Hematopoietic multipotent progenitor cell treated with erythropoietin and hydrocortisone succinate and interleukin-3 and kit ligand, for 15 days (in vitro differentiated cells): ENCODE measurements around the gene ROR1.

Experiments
- DNase-seq: peaks from one replicate; pipeline ENCODE4 v3.0.0-alpha.2; 2015; ENCODE audit warnings: low spot score

Gene ROR1

DNA sequence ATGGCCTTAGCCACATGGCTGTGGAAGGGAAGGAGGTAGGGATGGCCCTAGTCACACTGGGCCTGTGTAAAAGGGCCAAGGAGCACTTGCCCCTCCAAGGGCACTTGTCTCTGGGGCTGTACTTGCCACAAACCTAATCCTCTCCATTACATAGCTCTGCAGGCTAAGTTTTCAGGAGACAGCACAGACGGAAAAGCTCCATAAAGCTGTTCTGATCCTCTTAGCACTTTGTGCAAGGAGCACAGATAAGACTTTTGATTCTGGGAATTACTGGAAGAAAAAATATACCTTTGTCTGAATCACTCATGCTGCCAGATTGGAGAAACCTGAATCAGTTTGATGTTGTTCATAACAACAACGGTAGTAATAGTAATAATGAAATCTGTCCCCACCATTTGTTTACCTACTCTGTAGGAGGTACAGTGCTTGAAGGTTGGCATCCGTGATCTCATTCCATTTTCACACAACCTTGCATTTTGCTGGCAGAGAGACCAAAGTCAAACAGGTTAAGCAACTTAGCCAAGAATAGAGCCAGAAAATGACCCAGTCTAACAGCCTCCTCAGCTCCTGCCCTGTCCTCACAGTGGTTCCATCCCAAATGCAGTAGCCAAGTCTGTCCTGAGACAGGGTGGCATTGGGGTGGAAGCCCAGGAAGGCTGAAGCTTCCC lies 207.1 kb downstream of the ROR1 start:
- no peak for DNase-seq

DNA sequence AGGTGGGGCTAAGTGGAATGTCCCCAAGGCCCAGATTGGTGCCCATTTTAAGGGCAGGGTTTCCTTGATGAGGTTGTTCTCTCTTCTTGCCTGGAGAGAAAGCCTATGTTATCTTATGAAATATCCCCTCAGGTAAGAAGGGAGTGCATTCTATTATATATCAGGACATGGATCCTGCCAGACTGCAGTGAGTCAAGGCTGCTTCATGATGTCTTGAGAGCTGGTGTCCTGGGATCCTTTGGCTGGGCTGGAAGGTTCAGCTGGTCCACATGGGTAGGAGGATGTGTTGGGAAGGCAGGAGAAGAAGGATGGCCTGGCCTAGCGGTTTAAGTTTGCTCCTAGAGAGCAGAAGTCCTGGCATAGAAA lies 207.6 kb downstream of the ROR1 start:
- no peak for DNase-seq

DNA sequence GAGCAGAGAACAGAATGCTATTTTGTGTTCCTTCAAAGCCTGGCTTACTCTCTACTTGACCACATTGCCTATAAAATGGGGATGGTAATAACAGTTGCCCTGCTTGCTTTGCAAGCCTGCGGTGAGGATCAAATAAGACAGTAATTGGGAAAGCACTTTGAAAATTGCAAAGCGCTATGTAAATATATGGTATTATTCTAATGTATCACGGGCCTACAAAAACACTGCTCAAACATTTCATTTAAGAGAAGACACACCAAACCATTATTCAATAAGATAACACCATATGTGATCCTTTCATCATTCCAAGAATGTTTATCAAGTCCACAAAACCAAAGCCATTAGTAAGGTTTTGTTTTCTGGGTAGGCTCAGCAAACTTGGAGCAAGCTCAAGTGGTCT lies 208.4 kb downstream of the ROR1 start:
- no peak for DNase-seq

DNA sequence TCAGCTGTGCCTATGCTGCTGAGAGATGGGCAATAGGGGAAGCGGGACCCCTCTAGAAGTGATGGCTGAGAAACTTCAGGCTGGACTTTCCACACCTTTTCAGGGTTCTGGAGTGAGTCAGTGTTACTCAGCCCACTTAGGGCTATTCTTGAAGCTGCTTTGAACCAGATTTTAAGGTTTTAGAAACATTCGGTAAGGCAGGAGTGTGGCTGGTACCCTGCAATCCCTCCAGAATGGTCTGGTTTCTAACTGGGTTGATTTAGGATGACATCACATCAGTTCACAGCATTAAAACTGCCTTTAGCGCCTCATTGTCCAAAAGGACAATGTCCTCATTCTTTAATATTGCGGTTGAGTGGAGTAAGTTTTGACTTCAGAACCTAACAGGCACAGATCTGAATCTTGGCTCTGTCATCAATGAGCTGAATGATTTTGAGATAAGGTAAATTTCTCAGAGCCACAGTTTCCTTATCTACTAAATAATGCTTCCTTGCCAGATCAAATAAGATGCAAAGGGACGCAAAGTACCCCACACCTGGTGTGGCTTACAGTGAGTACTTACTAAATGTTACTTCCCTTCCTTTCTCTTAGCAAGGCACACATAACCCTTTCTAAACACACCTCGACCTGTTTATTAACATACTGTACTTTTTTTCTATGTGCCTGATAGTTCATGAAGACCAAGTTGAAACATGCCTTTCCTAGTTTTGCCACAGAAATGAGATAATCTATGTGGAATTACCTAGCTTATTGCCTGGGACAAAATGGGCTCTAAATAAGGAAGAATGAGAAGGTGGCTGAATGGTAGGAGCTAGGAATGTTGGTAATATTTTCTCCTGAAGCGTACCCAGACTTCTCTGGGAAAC lies 209.8 kb downstream of the ROR1 start:
- DNase-seq, result no peak

DNA sequence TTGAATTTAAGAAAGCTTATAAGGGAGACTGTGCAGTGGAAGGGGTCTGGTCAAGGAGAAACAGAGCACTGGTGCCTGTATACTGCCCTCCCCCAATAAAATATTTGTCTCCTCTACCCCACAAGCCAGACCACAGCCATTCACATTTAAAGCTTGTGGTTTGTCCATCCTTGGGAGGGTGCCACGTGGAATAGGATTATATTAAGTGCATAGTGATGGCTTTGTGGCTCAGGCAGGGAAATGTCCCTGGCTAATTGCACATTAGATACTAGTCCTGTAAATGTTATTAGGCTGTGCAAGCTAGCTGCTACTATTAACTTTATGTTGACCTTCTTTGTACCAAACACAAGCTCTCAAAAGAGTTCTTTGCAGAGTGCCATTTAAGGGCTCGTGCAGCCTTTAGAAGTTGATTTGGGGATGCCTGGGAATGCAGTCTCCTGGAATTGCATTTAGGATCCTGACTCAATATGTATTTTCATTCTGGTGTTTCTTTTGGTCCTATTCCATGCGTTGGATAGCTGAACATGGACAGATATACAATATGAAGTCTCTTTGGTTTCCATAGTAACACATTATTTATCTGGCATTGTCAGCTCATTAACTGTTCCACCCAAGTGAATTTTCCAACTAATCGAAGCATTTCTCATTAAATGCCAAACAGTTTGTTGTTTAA lies 210.6 kb downstream of the ROR1 start:
- DNase-seq, result no peak

DNA sequence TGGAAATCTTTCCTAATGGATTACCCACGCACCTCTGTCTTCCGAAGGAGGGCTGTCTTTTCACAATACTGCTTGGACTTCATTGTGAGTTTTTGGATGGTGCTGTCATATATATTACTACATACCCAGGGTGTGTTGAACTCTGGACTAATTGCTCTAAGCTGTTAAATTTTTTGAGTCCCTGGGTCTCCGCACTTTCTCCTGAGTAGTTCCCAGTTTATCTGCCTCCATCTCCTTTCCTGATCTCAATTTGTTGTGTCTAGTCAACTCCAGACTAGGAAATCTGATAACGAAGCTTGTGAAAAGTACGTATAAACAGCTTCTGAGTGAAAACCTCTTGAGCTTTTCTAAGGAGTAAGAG lies 211.1 kb downstream of the ROR1 start:
- DNase-seq, result no peak

DNA sequence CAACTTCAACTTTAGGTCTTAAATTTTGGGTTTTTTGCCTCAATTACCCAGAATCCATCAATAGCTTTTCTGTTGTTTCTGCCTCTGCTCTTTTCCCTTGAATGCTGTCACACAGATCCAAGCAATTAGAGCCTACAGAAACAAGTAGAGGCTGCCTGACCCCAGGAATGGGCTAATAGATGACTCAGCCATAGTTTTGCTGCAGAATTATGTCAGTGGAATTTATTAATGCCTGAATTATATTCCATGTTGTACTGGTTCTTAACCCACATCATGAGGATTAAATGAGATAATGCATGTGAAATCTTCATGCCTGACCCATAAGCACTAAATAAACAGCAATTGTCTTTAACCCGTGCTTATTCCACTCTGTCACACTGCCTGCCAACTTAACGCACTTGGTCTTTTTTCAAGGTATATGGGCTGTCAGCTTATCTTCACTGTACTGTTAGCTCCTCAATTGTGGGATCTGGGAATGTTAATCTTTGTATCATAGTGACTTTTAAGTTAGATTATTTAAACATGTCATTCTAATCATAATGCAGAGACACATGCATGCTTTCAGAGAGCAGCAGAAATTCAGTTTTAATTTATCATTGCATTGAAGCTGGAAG lies 213.3 kb downstream of the ROR1 start:
- no peak for DNase-seq

DNA sequence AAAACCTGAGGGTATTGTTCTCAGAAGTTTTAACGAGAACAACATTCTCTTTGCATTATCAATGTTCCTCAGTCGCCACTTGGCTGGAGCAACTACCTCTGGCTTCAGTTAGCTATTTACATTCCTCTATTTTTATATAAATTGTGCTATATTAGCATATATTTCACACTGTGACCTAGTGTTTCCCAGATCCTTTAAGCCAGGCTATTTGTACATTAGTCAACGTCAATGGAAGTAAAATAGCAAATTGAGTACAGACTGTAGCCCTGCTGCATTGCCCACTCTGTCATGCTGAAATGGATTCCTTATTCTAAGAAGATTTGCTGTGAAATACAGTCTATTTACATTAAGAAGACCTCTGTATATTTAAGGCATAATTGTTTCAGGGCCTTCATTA lies 213.8 kb downstream of the ROR1 start:
- DNase-seq, result no peak

DNA sequence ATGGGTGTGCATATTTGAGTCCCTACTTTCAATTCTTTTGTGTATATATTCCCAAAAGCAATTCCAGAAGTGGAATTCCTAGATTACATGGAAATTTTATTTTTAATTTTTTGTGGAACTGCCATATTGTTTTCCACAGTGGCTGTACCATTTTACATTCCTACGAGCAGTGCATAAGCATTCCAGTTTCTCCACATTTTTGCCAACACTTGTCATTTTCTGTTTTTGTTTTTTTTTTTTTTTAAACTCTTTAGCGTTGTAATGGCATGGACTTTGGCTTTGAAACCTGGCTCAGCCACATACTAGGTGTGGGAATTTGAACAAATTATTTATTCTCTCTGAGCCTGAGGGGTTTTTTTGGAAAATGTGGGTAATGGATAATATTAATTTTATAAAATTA lies 215.1 kb downstream of the ROR1 start:
- no peak for DNase-seq

DNA sequence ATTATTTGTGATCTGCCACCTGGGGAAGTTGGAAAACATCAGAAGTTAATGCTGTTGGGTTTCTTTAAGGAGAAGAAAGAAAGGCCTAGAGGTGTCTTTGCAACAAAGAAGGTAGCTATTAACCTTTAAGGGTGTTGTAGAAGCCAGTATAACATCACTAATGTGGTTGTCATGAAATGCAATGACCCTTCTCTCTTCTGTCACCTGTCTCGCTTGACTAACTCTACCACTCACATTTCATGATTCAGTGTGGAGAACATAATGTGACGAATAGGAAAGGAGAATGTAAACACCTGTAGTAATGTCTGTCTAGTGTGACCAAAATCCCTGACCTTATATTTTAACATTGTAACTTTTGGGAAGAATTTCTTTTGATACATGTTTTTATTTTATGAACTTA lies 217.9 kb downstream of the ROR1 start:
- no peak for DNase-seq

DNA sequence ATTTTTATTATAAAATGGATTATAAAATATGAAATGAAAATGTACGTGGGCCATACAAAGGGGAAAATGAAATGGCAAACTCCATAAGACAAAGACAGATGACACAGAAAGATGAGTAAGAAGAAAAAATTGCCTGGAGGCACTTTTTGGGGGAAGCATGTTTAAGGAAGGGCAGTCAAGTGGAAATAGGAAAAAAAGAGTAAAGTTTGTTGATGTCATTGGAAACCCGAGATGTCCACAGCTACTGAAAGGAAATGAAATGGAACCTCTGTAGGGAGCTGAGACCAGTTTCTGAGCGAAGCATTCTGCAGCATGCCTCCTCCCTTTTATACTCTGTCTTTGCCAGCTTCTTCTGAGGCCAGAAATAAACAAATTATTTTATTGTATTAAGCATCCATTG lies 226.2 kb downstream of the ROR1 start:
- no peak for DNase-seq

DNA sequence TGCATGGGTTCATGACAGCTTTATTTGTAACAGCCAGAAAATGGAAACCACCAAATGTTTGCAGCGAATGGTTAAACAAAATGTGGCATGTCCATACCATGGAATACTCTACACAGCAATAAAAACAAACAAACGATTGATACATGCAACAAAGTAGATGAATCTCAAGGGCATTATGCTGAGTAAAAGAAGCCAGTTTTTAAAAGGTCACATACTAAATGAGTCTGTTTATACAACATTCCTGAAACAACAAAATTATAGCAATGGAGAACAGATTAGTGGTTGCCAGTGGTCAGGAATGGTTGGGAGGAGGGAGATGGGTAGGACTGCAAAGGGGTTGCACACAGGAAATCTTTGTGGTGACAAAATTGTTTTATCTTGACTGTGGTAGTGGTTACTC lies 227.2 kb downstream of the ROR1 start:
- no peak for DNase-seq

DNA sequence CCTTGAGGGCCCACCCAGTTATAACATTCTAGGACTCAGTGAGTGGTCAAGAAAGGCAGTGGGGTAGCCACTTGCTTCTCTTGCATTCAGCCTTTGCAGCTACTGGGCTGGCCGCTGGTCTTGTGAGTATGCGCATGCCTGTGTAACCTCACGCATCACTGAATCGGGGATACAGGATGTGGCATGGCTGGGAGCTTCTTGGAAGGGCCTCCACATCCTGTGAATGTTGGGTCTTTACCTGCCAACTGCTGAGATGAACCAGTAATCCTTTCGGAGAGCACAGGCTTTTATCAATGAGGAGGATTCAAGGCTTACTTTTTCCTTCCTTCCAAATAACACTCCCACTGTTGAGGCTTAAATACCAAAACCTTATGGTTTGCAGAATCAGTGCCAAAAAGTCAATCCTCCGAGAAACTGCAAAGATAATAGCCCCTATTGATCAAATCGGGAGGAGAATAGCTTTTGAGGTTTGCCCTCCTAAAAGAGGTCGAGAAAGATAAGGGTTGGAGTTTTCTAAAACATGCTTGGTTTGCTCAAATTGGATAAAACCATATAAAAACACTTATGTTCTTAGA lies 230.7 kb downstream of the ROR1 start:
- no peak for DNase-seq

DNA sequence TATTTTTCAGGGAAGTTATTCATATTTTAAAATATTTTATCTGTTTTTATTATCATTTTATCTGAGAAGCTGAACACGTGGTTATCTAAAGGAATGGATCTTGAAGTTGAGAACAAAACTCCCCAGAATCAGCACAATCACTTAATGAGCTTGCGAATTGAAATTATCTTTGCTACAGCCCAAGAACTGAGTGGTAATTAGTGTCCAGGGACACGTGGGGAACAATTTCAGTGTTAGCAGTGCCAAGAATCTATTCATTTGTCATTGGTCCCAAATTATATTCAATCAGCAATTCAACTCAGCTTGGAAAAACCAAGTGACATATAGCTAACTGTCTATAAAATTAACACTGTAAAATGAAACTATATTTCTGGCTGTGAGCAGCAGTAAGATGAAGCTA lies 232.0 kb downstream of the ROR1 start:
- DNase-seq, result no peak

DNA sequence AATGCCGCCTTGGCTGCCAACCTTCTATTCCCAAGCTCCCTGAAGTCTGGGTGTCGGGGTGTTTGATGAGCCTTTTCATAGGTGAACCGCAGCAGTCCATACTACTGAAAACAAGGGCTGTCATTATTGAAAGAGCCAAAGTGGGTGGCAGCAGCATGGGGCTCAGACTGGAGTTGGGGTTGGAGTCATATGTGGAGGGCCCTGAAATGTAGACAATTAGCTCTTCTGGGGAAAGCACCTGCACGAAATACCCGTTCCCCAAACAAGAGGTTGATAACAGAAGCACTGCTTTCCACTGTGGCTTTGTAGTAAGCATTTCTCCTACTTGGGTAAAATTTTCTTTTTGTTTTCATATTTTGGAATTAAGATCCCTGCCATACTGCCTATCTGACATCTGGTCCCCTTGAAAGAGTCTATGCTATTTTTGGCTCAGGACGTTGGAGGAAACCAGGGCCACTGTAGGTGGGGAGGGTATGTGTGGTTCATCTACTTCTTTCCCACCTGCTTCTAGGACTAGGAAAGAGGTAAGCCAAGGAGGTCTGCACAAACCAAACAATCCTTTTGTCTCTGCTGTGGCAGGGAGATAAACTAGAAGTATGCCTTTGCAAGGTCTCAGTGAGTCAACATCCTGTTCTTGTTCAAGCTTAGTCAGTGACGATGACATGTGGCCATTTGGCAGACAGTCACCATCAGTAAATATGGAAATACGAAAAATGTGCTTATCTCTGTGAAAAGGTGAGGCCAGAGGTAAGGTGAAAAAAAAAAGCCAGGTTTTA lies 232.6 kb downstream of the ROR1 start:
- no peak for DNase-seq

DNA sequence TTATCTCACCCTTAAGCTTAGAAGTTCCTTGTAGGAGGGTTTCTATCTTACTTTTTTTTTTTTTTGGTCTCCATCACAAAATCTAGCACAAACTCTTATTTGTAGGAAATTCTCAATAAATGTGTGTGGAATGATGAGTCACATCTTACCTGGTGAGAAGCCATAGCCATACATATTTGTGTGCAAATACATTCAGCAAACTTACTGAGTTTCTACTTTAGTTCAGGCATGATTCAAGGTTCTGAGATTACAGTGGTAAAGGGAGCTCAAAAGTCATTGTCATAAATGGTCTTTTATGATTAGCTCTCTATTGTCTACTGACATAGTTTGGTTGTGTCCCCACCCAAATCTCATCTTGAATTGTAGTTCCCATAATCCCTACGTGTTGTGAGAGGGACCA lies 236.5 kb downstream of the ROR1 start:
- DNase-seq, result no peak

DNA sequence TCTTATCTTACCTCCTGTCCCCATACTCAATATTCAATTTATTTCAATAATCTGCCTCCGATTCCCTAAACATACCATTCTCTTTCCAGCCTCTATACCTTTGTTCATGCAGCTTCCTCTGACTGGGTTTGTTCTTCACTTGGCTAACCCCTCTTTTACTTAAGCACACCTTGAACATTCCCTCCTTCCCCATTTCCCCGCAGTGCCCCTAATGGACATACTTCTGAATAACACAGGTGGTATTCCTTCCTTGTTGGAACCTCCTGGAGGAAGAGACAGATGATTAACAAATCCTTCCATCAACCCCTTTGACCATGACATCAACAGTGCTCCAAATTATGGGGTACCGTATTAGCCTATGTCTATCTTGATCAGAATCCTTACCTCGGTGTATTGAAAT lies 239.6 kb downstream of the ROR1 start:
- no peak for DNase-seq

DNA sequence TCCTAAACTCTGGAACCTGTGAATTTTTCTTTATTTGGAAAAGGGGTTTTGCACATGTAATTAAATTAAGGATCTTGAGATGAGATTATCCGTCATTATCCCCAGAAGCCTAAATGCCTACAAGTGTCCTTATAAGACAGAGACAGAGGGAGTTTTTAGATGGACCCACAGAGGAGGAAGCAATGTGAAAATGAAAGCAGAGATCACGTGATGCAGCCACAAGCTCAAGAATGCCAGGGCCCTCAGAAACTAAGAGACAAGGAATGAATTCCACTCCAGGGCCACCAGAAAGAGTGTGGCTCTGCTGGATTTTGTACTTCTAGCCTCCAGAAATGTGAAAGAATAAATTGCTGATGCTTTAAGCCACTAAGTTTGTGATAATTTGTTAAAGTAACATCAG lies 246.0 kb downstream of the ROR1 start:
- no peak for DNase-seq

DNA sequence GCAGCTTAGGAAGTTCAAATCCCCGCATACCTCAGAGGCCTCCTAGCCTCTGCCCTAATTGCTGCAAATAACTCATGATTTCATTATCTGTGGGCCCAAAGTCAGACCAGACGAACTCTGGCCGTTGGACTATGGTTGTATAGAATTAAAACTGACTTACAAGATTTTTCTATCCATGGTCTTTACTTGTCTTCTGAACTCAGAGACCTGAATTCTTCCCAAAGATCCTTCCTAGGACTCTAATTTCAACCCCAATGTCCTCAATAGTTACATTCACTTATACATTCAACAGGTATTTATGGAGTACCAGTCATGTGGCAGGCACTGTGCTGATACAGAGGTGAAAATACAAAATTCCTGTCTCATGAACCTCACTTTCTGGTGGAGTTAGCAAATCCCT lies 247.2 kb downstream of the ROR1 start:
- no peak for DNase-seq

DNA sequence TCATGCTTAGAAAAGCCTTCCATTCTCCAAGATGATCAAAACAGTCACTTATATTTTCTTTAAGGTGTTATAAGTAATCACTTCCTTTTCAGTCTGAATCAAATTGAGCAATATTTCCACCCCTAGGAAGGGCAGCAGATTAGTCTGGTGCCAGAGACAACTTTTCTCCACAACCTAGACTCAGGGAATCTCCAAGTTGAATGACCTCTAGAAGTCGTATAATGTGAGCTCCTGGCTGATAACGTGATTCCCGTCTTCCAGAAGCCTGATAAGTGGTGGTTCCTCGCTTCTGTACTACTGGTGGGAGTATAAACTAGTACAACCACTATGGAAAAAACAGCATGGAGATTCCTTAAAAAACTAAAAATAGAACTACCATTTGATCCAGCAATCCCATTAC lies 251.2 kb downstream of the ROR1 start:
- no peak for DNase-seq

DNA sequence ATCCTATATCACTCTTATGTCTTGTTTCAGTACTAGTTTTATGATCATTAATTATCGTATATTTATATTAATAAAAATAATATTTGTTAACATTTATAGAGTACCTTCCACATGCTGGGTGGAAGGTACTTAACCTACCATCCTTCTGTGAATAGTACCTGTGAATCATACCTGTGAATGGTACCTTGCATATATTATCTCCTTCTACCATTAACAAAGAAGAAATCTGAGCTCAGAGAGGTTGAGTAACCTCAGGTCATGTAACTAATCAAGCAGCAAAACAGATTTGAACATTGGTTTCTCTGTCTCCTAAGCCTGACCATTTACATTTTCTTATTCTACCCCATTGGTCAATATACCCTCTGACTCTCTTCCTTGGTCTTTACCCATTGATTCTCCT lies 255.2 kb downstream of the ROR1 start:
- no peak for DNase-seq

DNA sequence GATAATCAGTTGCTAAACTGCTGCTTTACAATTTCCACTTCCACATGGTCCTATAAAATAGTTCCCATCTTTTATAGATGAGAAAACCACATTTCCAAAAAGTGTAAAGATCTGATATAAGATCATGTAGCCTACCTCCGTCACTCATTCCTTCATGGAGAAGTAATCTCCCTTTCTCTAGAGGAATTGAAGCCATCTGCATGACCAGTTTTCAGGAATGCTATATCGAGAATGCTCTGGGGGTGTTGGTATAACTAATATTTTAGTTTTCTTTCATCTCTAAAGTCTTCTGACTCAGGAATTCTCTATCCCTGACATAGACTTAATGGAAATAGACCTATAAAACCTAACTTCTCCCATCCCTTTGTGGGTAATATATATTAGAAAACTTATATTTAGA lies 256.6 kb downstream of the ROR1 start:
- DNase-seq, result no peak
